ENCODE measurements around the gene NOS1AP. TPM values are rescaled to one million over a fixed set of nuclear protein-coding genes. Genes with fewer than 3 reads are reported as not detected.

Gene NOS1AP
- total RNA-seq, 1 experiment from 2014 or later, result 9.9 TPM

DNA sequence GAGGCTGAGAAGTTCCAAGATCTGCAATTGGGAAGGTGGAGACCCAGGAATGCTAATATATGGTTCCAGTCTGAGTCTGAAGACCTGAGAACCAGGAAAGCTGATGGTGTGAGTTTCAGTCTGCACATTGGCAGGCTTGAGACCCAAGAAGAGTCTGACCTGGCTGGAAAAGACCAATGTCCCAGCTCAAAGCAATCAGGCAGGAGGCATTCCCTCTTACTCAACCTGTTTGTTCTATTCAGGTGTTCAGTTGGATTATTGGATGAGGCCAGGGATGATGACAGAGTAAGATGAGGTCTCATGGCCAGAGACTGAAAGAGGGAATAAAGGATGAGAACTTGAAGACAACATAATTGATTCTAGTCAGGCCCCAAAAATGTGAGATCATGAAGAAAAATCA is 257.1 kb downstream of the NOS1AP start:
- no peaks in the 10 kb centered on the region for H3K36me3 Mint-ChIP-seq (ENCODE audit: insufficient read depth, unreplicated experiment)

DNA sequence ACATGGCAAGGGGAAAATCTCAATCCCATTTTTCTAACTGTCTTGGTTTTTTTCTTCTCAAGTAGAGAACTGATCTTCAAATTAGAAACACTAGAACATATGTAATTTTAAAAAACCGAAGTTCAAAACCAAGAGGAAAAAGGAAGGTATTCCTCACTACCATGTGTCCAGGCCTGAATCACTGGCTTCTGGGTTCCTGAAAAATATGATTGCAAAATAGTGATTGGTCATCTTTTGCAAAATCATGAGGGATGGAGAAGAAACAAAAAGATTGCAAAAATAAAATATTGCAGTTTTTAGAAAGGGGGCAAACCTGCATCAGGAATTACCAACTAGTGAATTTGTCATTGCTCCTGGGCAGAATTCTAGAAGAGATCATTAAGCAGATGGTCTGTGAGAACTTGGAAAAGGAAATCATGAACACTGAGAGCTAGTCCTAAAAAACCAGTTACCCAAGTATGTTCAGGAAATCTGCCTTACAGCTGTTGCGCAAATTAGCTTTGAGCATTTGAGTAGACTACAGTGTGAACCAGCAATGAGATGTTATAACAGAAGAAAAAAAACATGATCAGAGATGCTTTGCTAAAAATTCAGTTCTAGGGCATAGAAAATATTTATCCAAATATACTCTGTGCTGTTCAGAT is 257.8 kb downstream of the NOS1AP start:
- CTCF ChIA-PET, result no interaction called here
- intact Hi-C loops (cut with micrococcal nuclease; ENCODE audit: unreplicated experiment), result no loop called here
- H3K27me3 Mint-ChIP-seq (ENCODE audit: unreplicated experiment), result no peaks in the 10 kb centered on the region
- H3K36me3 Mint-ChIP-seq (ENCODE audit: insufficient read depth, unreplicated experiment), result no peaks in the 10 kb centered on the region
- DNase-seq, result no peak
- H3K4me3 Mint-ChIP-seq (ENCODE audit: low read depth, unreplicated experiment), result no peak overlapping the region
- no peaks in the 10 kb centered on the region for H3K9me3 Mint-ChIP-seq (ENCODE audit: low read depth, unreplicated experiment)
- TF ChIP-seq, protein P1, sequence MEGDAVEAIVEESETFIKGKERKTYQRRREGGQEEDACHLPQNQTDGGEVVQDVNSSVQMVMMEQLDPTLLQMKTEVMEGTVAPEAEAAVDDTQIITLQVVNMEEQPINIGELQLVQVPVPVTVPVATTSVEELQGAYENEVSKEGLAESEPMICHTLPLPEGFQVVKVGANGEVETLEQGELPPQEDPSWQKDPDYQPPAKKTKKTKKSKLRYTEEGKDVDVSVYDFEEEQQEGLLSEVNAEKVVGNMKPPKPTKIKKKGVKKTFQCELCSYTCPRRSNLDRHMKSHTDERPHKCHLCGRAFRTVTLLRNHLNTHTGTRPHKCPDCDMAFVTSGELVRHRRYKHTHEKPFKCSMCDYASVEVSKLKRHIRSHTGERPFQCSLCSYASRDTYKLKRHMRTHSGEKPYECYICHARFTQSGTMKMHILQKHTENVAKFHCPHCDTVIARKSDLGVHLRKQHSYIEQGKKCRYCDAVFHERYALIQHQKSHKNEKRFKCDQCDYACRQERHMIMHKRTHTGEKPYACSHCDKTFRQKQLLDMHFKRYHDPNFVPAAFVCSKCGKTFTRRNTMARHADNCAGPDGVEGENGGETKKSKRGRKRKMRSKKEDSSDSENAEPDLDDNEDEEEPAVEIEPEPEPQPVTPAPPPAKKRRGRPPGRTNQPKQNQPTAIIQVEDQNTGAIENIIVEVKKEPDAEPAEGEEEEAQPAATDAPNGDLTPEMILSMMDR (IDR thresholded peaks at IDR 0.05; ENCODE audit: unreplicated experiment), result no peak
- no TSS peak for BruUV-seq (replicated peaks)
- H3K4me1 Mint-ChIP-seq (ENCODE audit: low read depth, unreplicated experiment), result peaks cover 12% of the 10 kb centered on the region
- H3K27ac Mint-ChIP-seq (ENCODE audit: unreplicated experiment), result no peak overlapping the region

More for the DNA sequence above, 257.1 kb downstream of the NOS1AP start:
- H3K27ac Mint-ChIP-seq (ENCODE audit: unreplicated experiment), result no peak overlapping the region
- TF ChIP-seq, protein P1 (IDR thresholded peaks at IDR 0.05; ENCODE audit: unreplicated experiment), result no peak
- no peak overlapping the region for H3K4me3 Mint-ChIP-seq (ENCODE audit: low read depth, unreplicated experiment)
- peaks cover 12% of the 10 kb centered on the region for H3K4me1 Mint-ChIP-seq (ENCODE audit: low read depth, unreplicated experiment)
- CTCF ChIA-PET, result interaction anchor here (0.6 kb wide), 1 partner anchor 290 kb away, joined by 8 read pairs; no protein-coding TSS in a partner anchor
- DNase-seq, result no peak
- no peaks in the 10 kb centered on the region for H3K27me3 Mint-ChIP-seq (ENCODE audit: unreplicated experiment)
- BruUV-seq (replicated peaks), result no TSS peak
- intact Hi-C loops (cut with micrococcal nuclease; ENCODE audit: unreplicated experiment), result no loop called here
- H3K9me3 Mint-ChIP-seq (ENCODE audit: low read depth, unreplicated experiment), result no peaks in the 10 kb centered on the region

- no peak overlapping the region for H3K4me3 Mint-ChIP-seq (ENCODE audit: low read depth, unreplicated experiment)
- no TSS peak for BruUV-seq (replicated peaks)
- no peak overlapping the region for H3K27ac Mint-ChIP-seq (ENCODE audit: unreplicated experiment)
- CTCF ChIA-PET, result no interaction called here
- no peaks in the 10 kb centered on the region for H3K36me3 Mint-ChIP-seq (ENCODE audit: insufficient read depth, unreplicated experiment)
- no peaks in the 10 kb centered on the region for H3K27me3 Mint-ChIP-seq (ENCODE audit: unreplicated experiment)
- TF ChIP-seq, protein P1 (IDR thresholded peaks at IDR 0.05; ENCODE audit: unreplicated experiment), result no peak
- H3K9me3 Mint-ChIP-seq (ENCODE audit: low read depth, unreplicated experiment), result no peaks in the 10 kb centered on the region
- intact Hi-C loops (cut with micrococcal nuclease; ENCODE audit: unreplicated experiment), result no loop called here
- no peak for DNase-seq
- H3K4me1 Mint-ChIP-seq (ENCODE audit: low read depth, unreplicated experiment), result peaks cover 12% of the 10 kb centered on the region
Measured at GRCh38 chr1:162327788-162328165, 258.3 kb downstream of the NOS1AP start.

GRCh38 chr1:162328512-162328911 is 259.0 kb downstream of the NOS1AP start:
- CTCF ChIA-PET, result no interaction called here
- H3K9me3 Mint-ChIP-seq (ENCODE audit: low read depth, unreplicated experiment), result no peaks in the 10 kb centered on the region
- BruUV-seq (replicated peaks), result no TSS peak
- no peak for DNase-seq
- H3K27me3 Mint-ChIP-seq (ENCODE audit: unreplicated experiment), result no peaks in the 10 kb centered on the region
- TF ChIP-seq, protein P1 (IDR thresholded peaks at IDR 0.05; ENCODE audit: unreplicated experiment), result no peak
- intact Hi-C loops (cut with micrococcal nuclease; ENCODE audit: unreplicated experiment), result no loop called here
- no peak overlapping the region for H3K4me3 Mint-ChIP-seq (ENCODE audit: low read depth, unreplicated experiment)
- peaks cover 12% of the 10 kb centered on the region for H3K4me1 Mint-ChIP-seq (ENCODE audit: low read depth, unreplicated experiment)
- H3K27ac Mint-ChIP-seq (ENCODE audit: unreplicated experiment), result no peak overlapping the region
- no peaks in the 10 kb centered on the region for H3K36me3 Mint-ChIP-seq (ENCODE audit: insufficient read depth, unreplicated experiment)

Measured in Calu3 (cell line).